Endothelial cell (in vitro differentiated cells): Measurements from ENCODE around the gene IRS2. TPM values are rescaled to one million over a fixed set of nuclear protein-coding genes. Genes with fewer than 3 reads are reported as not detected.
"Not testable (repeated sequence)": the region's sequence is repeated elsewhere in the genome, so short reads cannot be mapped to it uniquely, and the experiment has no call there.

ENCODE experiments used
- DNase-seq: peaks from one replicate; pipeline ENCODE4 v3.0.0; 2021; ENCODE audit warnings: low spot score
- H3K27ac Mint-ChIP-seq: one replicate; pipeline ENCODE4 v1.8.0; 2021; ENCODE audit warnings: mixed read lengths, inconsistent platforms; ENCODE audit not compliant: unreplicated experiment
- H3K27me3 Mint-ChIP-seq: one replicate; pipeline ENCODE4 v1.8.0; 2021; ENCODE audit warnings: mild to moderate bottlenecking, moderate library complexity, mixed read lengths, inconsistent platforms; ENCODE audit not compliant: unreplicated experiment
- H3K36me3 Mint-ChIP-seq: one replicate; pipeline ENCODE4 v1.8.0; 2021; ENCODE audit warnings: mild to moderate bottlenecking, low read depth, mixed read lengths, inconsistent platforms; ENCODE audit not compliant: unreplicated experiment
- H3K4me1 Mint-ChIP-seq: one replicate; pipeline ENCODE4 v1.8.0; 2021; ENCODE audit warnings: mild to moderate bottlenecking, mixed read lengths, inconsistent platforms; ENCODE audit not compliant: unreplicated experiment
- H3K4me3 Mint-ChIP-seq: one replicate; pipeline ENCODE4 v1.8.0; 2021; ENCODE audit warnings: mild to moderate bottlenecking, mixed read lengths, inconsistent platforms; ENCODE audit not compliant: unreplicated experiment
- H3K9me3 Mint-ChIP-seq: one replicate; pipeline ENCODE4 v1.8.0; 2021; ENCODE audit warnings: mixed read lengths, inconsistent platforms; ENCODE audit not compliant: unreplicated experiment
- CTCF ChIP-seq: fragments of 200-600 bp; sonication (generic); IDR thresholded peaks from one replicate; pipeline ENCODE4 v1.5.0; 2021; ENCODE audit warnings: antibody characterized with exemption; ENCODE audit not compliant: unreplicated experiment
- total RNA-seq: library from RNA; stranded (reverse); fragmentation: NEBNext Ultra II Directional; extraction: Animal tissue kit (Norgen Biotek cat#: 25700); gene quantifications from one replicate; pipeline ENCODE4 v1.2.1, GENCODE V29; 2021; ENCODE audit not compliant: unreplicated experiment

Gene IRS2
- total RNA-seq, 1 donor from 2014 or later: 16.4 TPM

GRCh38 chr13:109737046-109737573 lies 49.3 kb downstream of the IRS2 start:
- Mint-ChIP-seq H3K9me3 (no peaks in the 10 kb centered on the region), H3K27me3 (peaks cover 13% of the 10 kb centered on the region), H3K36me3 (peaks cover 5% of the 10 kb centered on the region), H3K27ac (no peak overlapping the region), H3K4me1 (peaks cover 22% of the 10 kb centered on the region), H3K4me3 (no peak overlapping the region)
- DNase-seq: no peak
- no peak for TF ChIP-seq CTCF

- Mint-ChIP-seq H3K4me1 (peaks cover 18% of the 10 kb centered on the region), H3K27me3 (peaks cover 12% of the 10 kb centered on the region), H3K36me3 (peaks cover 1% of the 10 kb centered on the region), H3K4me3 (no peak overlapping the region), H3K9me3 (no peaks in the 10 kb centered on the region), H3K27ac (no peak overlapping the region)
- DNase-seq: no peak
- TF ChIP-seq CTCF: no peak
Observed at GRCh38 chr13:109735436-109735966, 50.9 kb downstream of the IRS2 start.

DNA sequence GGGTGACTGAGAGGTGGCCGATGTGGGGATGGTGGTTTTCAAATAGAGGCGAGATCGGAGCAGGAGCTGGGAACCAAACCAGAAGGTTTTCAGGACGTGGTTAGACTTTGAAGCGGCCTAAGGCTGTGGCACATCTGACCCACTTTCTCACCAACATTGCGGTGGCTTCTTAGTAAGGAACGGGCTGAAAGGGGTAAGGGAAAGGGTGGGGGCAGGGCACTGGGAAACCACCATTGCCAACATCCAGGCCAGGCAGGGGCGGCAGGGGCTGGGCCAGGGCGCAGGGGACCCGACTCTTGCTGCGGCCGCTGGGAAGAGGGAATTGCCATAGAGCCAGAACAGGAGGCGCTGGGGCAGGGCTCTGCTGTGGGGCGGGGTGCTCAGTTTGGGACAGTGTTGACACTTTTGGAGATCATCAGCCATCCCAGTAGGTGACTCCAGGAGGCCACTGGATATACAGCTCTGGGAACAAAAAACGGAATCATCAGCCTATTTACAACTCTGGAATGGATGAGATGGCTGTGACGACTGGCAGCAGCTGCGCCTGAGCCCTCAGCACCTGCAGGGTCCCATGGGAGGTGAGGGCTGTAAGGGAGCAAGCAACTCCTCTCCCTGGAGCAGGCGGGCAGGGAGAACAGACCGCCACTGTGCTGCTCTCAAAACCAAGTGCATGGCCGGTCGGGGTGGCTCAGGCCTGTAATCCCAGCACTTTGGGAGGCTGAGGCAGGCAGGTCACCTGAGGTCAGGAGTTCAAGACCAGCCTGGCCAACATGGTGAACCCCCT lies 52.2 kb downstream of the IRS2 start:
- Mint-ChIP-seq H3K4me3 (no peak overlapping the region), H3K4me1 (peaks cover 18% of the 10 kb centered on the region), H3K27ac (no peak overlapping the region), H3K9me3 (no peaks in the 10 kb centered on the region), H3K27me3 (peaks cover 10% of the 10 kb centered on the region), H3K36me3 (no peaks in the 10 kb centered on the region)
- DNase-seq: no peak
- no peak for TF ChIP-seq CTCF

DNA sequence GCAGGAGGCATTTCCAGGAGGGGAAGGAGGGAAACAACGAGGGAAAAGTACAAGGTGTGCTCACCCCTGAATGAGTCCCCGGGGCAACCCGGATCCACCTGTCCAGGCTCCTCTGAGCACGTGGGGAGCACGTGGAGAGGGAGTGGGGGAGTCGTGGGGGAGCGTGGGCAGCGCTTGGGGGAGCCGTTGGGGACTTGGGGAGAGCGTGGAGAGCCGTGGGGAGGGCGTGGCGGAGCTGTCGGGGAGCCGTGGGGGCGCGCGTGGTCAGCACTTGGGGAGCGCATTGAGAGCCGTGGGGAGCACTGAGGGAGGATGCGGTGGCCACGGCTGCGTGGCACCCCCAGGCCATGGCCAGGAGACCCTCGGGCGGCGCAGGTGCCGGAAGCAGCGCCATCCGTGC lies 52.8 kb downstream of the IRS2 start:
- Mint-ChIP-seq H3K27me3 (peaks cover 10% of the 10 kb centered on the region), H3K4me1 (peaks cover 25% of the 10 kb centered on the region), H3K4me3 (no peak overlapping the region), H3K36me3 (no peaks in the 10 kb centered on the region), H3K27ac (no peak overlapping the region), H3K9me3 (no peaks in the 10 kb centered on the region)
- no peak for DNase-seq
- TF ChIP-seq CTCF: no peak

DNA sequence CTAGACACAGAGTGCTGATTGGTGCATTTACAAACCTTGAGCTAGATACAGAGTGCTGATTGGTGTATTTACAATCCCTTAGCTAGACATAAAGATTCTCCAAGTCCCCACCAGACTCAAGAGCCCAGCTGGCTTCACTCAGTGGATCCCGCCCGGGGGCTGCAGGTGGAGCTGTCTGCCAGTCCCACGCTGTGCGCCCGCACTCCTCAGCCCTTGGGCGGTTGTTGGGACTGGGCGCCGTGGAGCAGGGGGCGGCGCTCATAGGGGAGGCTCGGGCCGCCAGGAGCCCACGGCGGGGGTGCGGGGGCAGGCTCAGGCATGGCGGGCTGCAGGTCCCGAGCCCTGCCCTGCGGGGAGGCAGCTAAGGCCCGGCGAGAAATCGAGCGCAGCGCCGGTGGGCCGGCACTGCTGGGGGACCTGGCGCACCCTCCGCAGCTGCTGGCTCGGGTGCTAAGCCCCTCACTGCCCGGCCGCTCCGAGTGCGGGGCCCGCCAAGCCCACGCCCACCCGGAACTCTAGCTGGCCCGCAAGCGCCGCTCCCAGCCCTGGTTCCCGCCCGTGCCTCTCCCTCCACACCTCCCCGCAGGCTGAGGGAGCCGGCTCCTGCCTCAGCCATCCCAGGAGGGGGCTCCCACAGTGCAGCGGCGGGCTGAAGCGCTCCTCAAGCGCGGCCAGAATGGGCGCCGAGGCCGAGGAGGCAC lies 53.8 kb downstream of the IRS2 start:
- peaks cover 10% of the 10 kb centered on the region for H3K27me3 Mint-ChIP-seq
- peaks cover 23% of the 10 kb centered on the region for H3K4me1 Mint-ChIP-seq
- H3K36me3 Mint-ChIP-seq, H3K27ac Mint-ChIP-seq, H3K4me3 Mint-ChIP-seq, H3K9me3 Mint-ChIP-seq, DNase-seq: not testable (repeated sequence)
